SKM-1 (cell line): Measurements from ENCODE around the gene CCSER1.
A peak's percentile ranks its signal among the peaks of the same experiment; 100 is the strongest.
"Not testable (repeated sequence)": the region's sequence is repeated elsewhere in the genome, so short reads cannot be mapped to it uniquely, and the experiment has no call there.

Experiments used
- DNase-seq: peaks from one replicate; lab custom pipeline; 2025; ENCODE audit not compliant: unreplicated experiment; lab: John Stamatoyannopoulos, UW

The CCSER1 gene

GRCh38 chr4:91111556-91111955 lies 984.4 kb downstream of the CCSER1 start:
- DNase-seq: no peak

- no peak for DNase-seq
These were observed 986.0 kb downstream of the CCSER1 start for GRCh38 chr4:91113130-91113706.

- no peak for DNase-seq
These were observed 987.2 kb downstream of the CCSER1 start for GRCh38 chr4:91114386-91114785.

GRCh38 chr4:91116861-91117260 lies 989.7 kb downstream of the CCSER1 start:
- peak; percentile 1 for DNase-seq

- no peak for DNase-seq
These were observed 991.4 kb downstream of the CCSER1 start for GRCh38 chr4:91118597-91118996.

GRCh38 chr4:91123742-91124141 lies 996.5 kb downstream of the CCSER1 start:
- DNase-seq: no peak

- DNase-seq: no peak
These were observed 1000.0 kb downstream of the CCSER1 start for GRCh38 chr4:91127192-91127591.

GRCh38 chr4:91127831-91128230 lies 1000.6 kb downstream of the CCSER1 start:
- DNase-seq: no peak

GRCh38 chr4:91128519-91128918 lies 1001.3 kb downstream of the CCSER1 start:
- no peak for DNase-seq

GRCh38 chr4:91147067-91147466 lies 1019.9 kb downstream of the CCSER1 start:
- DNase-seq: no peak

GRCh38 chr4:91154041-91154440 lies 1026.8 kb downstream of the CCSER1 start:
- DNase-seq: not testable (repeated sequence)

GRCh38 chr4:91167864-91168653 lies 1040.9 kb downstream of the CCSER1 start:
- not testable (repeated sequence) for DNase-seq

GRCh38 chr4:91170768-91171167 lies 1043.6 kb downstream of the CCSER1 start:
- DNase-seq: no peak

- DNase-seq: no peak
These were observed 1044.0 kb downstream of the CCSER1 start for GRCh38 chr4:91171217-91171616.

GRCh38 chr4:91185061-91185460 lies 1057.9 kb downstream of the CCSER1 start:
- not testable (repeated sequence) for DNase-seq

GRCh38 chr4:91198951-91199350 lies 1071.8 kb downstream of the CCSER1 start:
- DNase-seq: no peak

GRCh38 chr4:91207535-91207934 lies 1080.3 kb downstream of the CCSER1 start:
- no peak for DNase-seq

GRCh38 chr4:91212211-91212610 lies 1085.0 kb downstream of the CCSER1 start:
- no peak for DNase-seq

- not testable (repeated sequence) for DNase-seq
These were observed 1090.7 kb downstream of the CCSER1 start for GRCh38 chr4:91217831-91218403.

GRCh38 chr4:91220315-91220714 lies 1093.1 kb downstream of the CCSER1 start:
- no peak for DNase-seq

GRCh38 chr4:91222014-91222413 lies 1094.8 kb downstream of the CCSER1 start:
- no peak for DNase-seq

- DNase-seq: no peak
These were observed 1099.7 kb downstream of the CCSER1 start for GRCh38 chr4:91226867-91227266.
